SK-N-SH (cell line): Measurements from ENCODE around the gene C11orf98. TPM values are rescaled to one million over a fixed set of nuclear protein-coding genes. Genes with fewer than 3 reads are reported as not detected.

ENCODE experiments used
- CTCF ChIA-PET: fragments of 300-600, 350-600 bp; formaldehyde crosslinking; extraction: SDS; loops from one replicate; lab custom pipeline; 2021; lab: Yijun Ruan, JAX
- POLR2A ChIA-PET: fragments of 350-600 bp; sonication (Branson Sonifier 250); formaldehyde crosslinking; extraction: SDS; loops from one replicate; lab custom pipeline; 2020; ENCODE audit warnings: antibody characterized with exemption, inconsistent platforms; lab: Yijun Ruan, JAX
- DNase-seq: peaks from one replicate; pipeline ENCODE4 v3.0.0; 2012
- H2AFZ ChIP-seq: fragments of 200-600 bp; sonication (generic); 2 replicates; pipeline ENCODE4 v1.8.1; 2016; ENCODE audit warnings: antibody characterized with exemption, mild to moderate bottlenecking, low read depth
- H3F3A ChIP-seq: fragments of 200-600 bp; sonication (generic); replicated peaks from 2 replicates; pipeline ENCODE3; 2016; ENCODE audit warnings: antibody characterized with exemption, mild to moderate bottlenecking; ENCODE audit not compliant: insufficient read depth
- H3K27ac ChIP-seq, 2 experiments: fragments of 200-500 bp in 1 of 2; fragments of 200-600 bp in 1 of 2; sonication (Bioruptor generic) in 1 of 2; sonication (generic), shearing (Covaris generic) in 1 of 2; 2 replicates each; pipeline versions ENCODE4 v1.5.1 to v1.6.1; 2014 to 2016; ENCODE audit warnings: low read depth in 2 of 2, inconsistent platforms in 1 of 2, low read length in 1 of 2, mild to moderate bottlenecking in 1 of 2, mixed read lengths in 1 of 2
- H3K27me3 ChIP-seq: fragments of 200-600 bp; sonication (generic), shearing (Covaris generic); 2 replicates; pipeline ENCODE4 v1.6.1; 2016; ENCODE audit warnings: mixed run types; ENCODE audit not compliant: insufficient read depth
- H3K36me3 ChIP-seq, 2 experiments: fragments of 200-500 bp in 1 of 2; fragments of 200-600 bp in 1 of 2; sonication (Bioruptor generic) in 1 of 2; sonication (generic) in 1 of 2; replicated peaks in 1 of 2; 2 replicates each; pipeline versions ENCODE3 to v1.5.1; 2014 to 2016; ENCODE audit warnings: low read length in 1 of 2, mild to moderate bottlenecking in 1 of 2; ENCODE audit not compliant: insufficient read depth in 2 of 2, control insufficient read depth in 1 of 2
- H3K4me1 ChIP-seq, 2 experiments: fragments of 200-500 bp in 1 of 2; fragments of 200-600 bp in 1 of 2; sonication (Bioruptor generic) in 1 of 2; sonication (generic), shearing (Covaris generic) in 1 of 2; 2 replicates each; pipeline versions ENCODE4 v1.5.1 to v1.6.1; 2014 to 2016; ENCODE audit warnings: low read depth in 1 of 2, low read length in 1 of 2, mixed run types in 1 of 2; ENCODE audit not compliant: insufficient read depth in 2 of 2, control insufficient read depth in 1 of 2
- H3K4me2 ChIP-seq: fragments of 200-600 bp; sonication (generic), shearing (Covaris generic); 2 replicates; pipeline ENCODE4 v1.6.1; 2017; ENCODE audit warnings: mixed run types
- H3K4me3 ChIP-seq, 2 experiments: fragments of 200-500 bp in 1 of 2; fragments of 200-600 bp in 1 of 2; sonication (Bioruptor generic) in 1 of 2; sonication (generic), shearing (Covaris generic) in 1 of 2; 2 replicates each; pipeline versions ENCODE4 v1.5.1 to v1.8.1; 2014 to 2016; ENCODE audit warnings: low read depth in 2 of 2, inconsistent platforms in 1 of 2, low read length in 1 of 2, mild to moderate bottlenecking in 1 of 2, mixed read lengths in 1 of 2, moderate library complexity in 1 of 2
- H3K79me2 ChIP-seq: fragments of 200-600 bp; sonication (generic); 2 replicates; pipeline ENCODE4 v1.8.1; 2017; ENCODE audit warnings: mild to moderate bottlenecking; ENCODE audit not compliant: insufficient read depth
- H3K9ac ChIP-seq: fragments of 200-600 bp; sonication (generic); 2 replicates; pipeline ENCODE4 v1.6.1; 2017; ENCODE audit warnings: mixed run types
- H3K9me2 ChIP-seq: fragments of 200-600 bp; sonication (generic); 2 replicates; pipeline ENCODE4 v1.6.1; 2017; ENCODE audit warnings: mixed run types
- H3K9me3 ChIP-seq: fragments of 200-600 bp; sonication (generic); 2 replicates; pipeline ENCODE4 v1.6.1; 2017; ENCODE audit warnings: mixed run types, mild to moderate bottlenecking, moderate library complexity
- H4K20me1 ChIP-seq: fragments of 200-600 bp; sonication (generic); 2 replicates; pipeline ENCODE4 v1.6.1; 2017; ENCODE audit warnings: mild to moderate bottlenecking, mixed run types; ENCODE audit not compliant: insufficient read depth
- CTCF ChIP-seq: fragments of 200-600 bp; sonication (generic); IDR thresholded peaks from 2 replicates; pipeline ENCODE4 v1.6.1; 2017; ENCODE audit warnings: antibody characterized with exemption, mild to moderate bottlenecking, moderate library complexity
- EZH2phosphoT487 ChIP-seq: fragments of 200-600 bp; sonication (generic); IDR thresholded peaks from 2 replicates; pipeline ENCODE4 v1.6.1; 2017; ENCODE audit warnings: low read depth, mixed run types, mild to moderate bottlenecking, antibody characterized with exemption, moderate library complexity, borderline replicate concordance
- FOXM1 ChIP-seq: IDR thresholded peaks from 2 replicates; pipeline ENCODE4 v1.4.0; 2012; ENCODE audit warnings: low read depth, mild to moderate bottlenecking
- GATA2 ChIP-seq: sonication (generic); formaldehyde crosslinking; IDR thresholded peaks from 2 replicates; pipeline ENCODE4 v1.5.0; 2020; ENCODE audit warnings: mild to moderate bottlenecking, missing genetic modification reagents
- IRF3 ChIP-seq: fragments of 150-350 bp; IDR thresholded peaks from 2 replicates; pipeline ENCODE4 v1.6.1; 2016; ENCODE audit warnings: mild to moderate bottlenecking, low read depth, low read length
- MAX ChIP-seq: IDR thresholded peaks from 2 replicates; pipeline ENCODE4 v1.4.0; 2012; ENCODE audit warnings: low read depth
- MEF2A ChIP-seq: IDR thresholded peaks from 2 replicates; pipeline ENCODE4 v1.4.0; 2012; ENCODE audit warnings: low read depth, borderline replicate concordance
- NRF1 ChIP-seq: IDR thresholded peaks from 2 replicates; pipeline ENCODE4 v1.6.1; 2012; ENCODE audit warnings: low read depth, mild to moderate bottlenecking, low read length
- POLR2AphosphoS5 ChIP-seq: IDR thresholded peaks from 2 replicates; pipeline ENCODE4 v1.6.1; 2012; ENCODE audit warnings: low read depth, low read length
- SIN3A ChIP-seq: IDR thresholded peaks from 2 replicates; pipeline ENCODE4 v1.6.1; 2012; ENCODE audit warnings: low read depth, mild to moderate bottlenecking, low read length, moderate library complexity, borderline replicate concordance
- SMC3 ChIP-seq: IDR thresholded peaks from 2 replicates; pipeline ENCODE4 v1.6.1; 2012; ENCODE audit warnings: low read depth, low read length, improper control_type of control experiment
- TAF1 ChIP-seq: IDR thresholded peaks from 2 replicates; pipeline ENCODE4 v1.6.1; 2012; ENCODE audit warnings: low read depth, mild to moderate bottlenecking, low read length, moderate library complexity, borderline replicate concordance
- TCF12 ChIP-seq: IDR thresholded peaks from 2 replicates; pipeline ENCODE4 v1.4.0; 2012
- TEAD4 ChIP-seq: IDR thresholded peaks from 2 replicates; pipeline ENCODE4 v1.4.0; 2012; ENCODE audit warnings: mild to moderate bottlenecking, borderline replicate concordance; ENCODE audit not compliant: insufficient read depth
- WGBS: methylation state at CpG from one replicate; pipeline ENCODE4 v1.1.6; 2017; ENCODE audit warnings: low lambda C conversion rate; 5-methylcytosine and 5-hydroxymethylcytosine counted together
- polyA plus RNA-seq, 3 experiments: library from polyadenylated mRNA; depleted of rRNA; stranded (reverse); fragments of >200 nt; gene quantifications; 2 replicates each; pipeline ENCODE4 v1.2.3, GENCODE V29; 2012

Gene C11orf98
- polyA plus RNA-seq, 1 of the 3 experiments (the other 2 are of a cell fraction), result 126 TPM

- peak overlapping the region; percentile 92 for H3K9ac ChIP-seq
- WGBS, result 1% methylated on average over 27 of the region's 36 CpGs
- no peaks in the 10 kb centered on the region for H3K9me2 ChIP-seq
- H3K79me2 ChIP-seq, result peaks cover 60% of the 10 kb centered on the region
- peak overlapping the region; percentile 91 to 92 for H3K27ac ChIP-seq
- no peaks in the 10 kb centered on the region for H4K20me1 ChIP-seq
- TF ChIP-seq TEAD4 (no peak), TCF12 (no peak), TAF1 (no peak), NRF1 (no peak), GATA2 (CRISPR knock-in tag) (no peak), MAX (no peak), SIN3A (no peak), EZH2phosphoT487 (no peak), CTCF (no peak), IRF3 (no peak), FOXM1 (no peak), POLR2AphosphoS5 (no peak), SMC3 (no peak), MEF2A (no peak)
- H3K4me1 ChIP-seq, result peaks cover 10 to 15% of the 10 kb centered on the region in 2 experiments; a peak in 3 of 4 replicates
- CTCF ChIA-PET, result interaction anchor here (0.9 to 1.7 kb wide), 10 partner anchors 12 to 270 kb away, joined by 3 to 7 read pairs (median 4); partner anchors contain the start of genes EML3, GANAB, INTS5 and SLC3A2
- H2AFZ ChIP-seq, result peak overlapping the region; percentile 66; the same call in 1 of the 2 replicates
- no peaks in the 10 kb centered on the region for H3K27me3 ChIP-seq
- POLR2A ChIA-PET, result interaction anchor here (0.5 to 3.7 kb wide), 37 partner anchors 8 to 269 kb away, joined by 3 to 52 read pairs (median 9); partner anchors contain the start of genes B3GAT3, BSCL2, EEF1G and EML3
- H3K36me3 ChIP-seq, result peaks cover 20 to 44% of the 10 kb centered on the region in 2 experiments
- DNase-seq, result peak; percentile 73
- no peaks in the 10 kb centered on the region for H3K9me3 ChIP-seq
- H3K4me3 ChIP-seq, result peak overlapping the region; percentile 78 to 95
- H3K4me2 ChIP-seq, result peak overlapping the region; percentile 96
- peaks cover 28% of the 10 kb centered on the region for H3F3A ChIP-seq
These were observed 470 bp downstream of the C11orf98 start for GRCh38 chr11:62664405-62665074.
